K562 (cell line): ENCODE measurements around the gene SCRN2. TPM values are rescaled to one million over a fixed set of nuclear protein-coding genes. Genes with fewer than 3 reads are reported as not detected.

ENCODE experiments used
- ATAC-seq: fragments of 200-7000 bp; cut with Tn5 transposase; 3 replicates; pipeline ENCODE4 v1.9.1; 2020; ENCODE audit warnings: moderate library complexity
- BruUV-seq: library from RNA; stranded (reverse); fragments of 400-500 nt; replicated peaks from 2 replicates; lab custom pipeline; 2021; lab: Mats Ljungman, UMichigan
- CTCF ChIA-PET: fragments of 300-600 bp; formaldehyde crosslinking; extraction: SDS; loops from one replicate; lab custom pipeline; 2021; ENCODE audit warnings: low intra/inter-chr PET ratio; lab: Yijun Ruan, JAX
- POLR2A ChIA-PET: fragments of 300-600, 350-650 bp; sonication (Branson Sonifier 250); formaldehyde crosslinking; extraction: SDS; loops from one replicate; lab custom pipeline; 2021; ENCODE audit warnings: antibody characterized with exemption, inconsistent platforms; lab: Yijun Ruan, JAX
- DNase-seq, 4 experiments: peaks; one replicate each; pipeline versions ENCODE4 v3.0.0 to v3.0.0-alpha.2; 2011 to 2018; ENCODE audit warnings: low spot score in 3 of 4, mixed read lengths in 3 of 4; ENCODE audit errors: extremely low read depth in 1 of 4
- FAIRE-seq: peaks from 2 replicates; lab custom pipeline; 2011; peaks lifted over from hg19 to GRCh38; lab: Jason Lieb, UNC
- H2AFZ ChIP-seq: 2 replicates; pipeline ENCODE4 v1.6.0; 2011; ENCODE audit warnings: low read depth, low read length, control low read depth, inconsistent platforms
- H3K27ac ChIP-seq: fragments of 200-600 bp; 3 replicates; pipeline ENCODE4 v1.8.0; 2011; ENCODE audit warnings: low read depth, mild to moderate bottlenecking, control low read depth, inconsistent platforms, low read length, moderate library complexity, mixed read lengths; ENCODE audit errors: extremely low read depth
- H3K27me3 ChIP-seq, 2 experiments: fragments of 300-600 bp in 1 of 2; 2 replicates in 1 of 2; 3 replicates in 1 of 2; pipeline versions ENCODE4 v1.6.0 to v1.8.0; 2011; ENCODE audit warnings: inconsistent platforms in 2 of 2, low read length in 2 of 2, mild to moderate bottlenecking in 1 of 2, mixed read lengths in 1 of 2, moderate library complexity in 1 of 2; ENCODE audit not compliant: control insufficient read depth in 2 of 2, insufficient read depth in 2 of 2
- H3K36me3 ChIP-seq: fragments of 300-600 bp; 3 replicates; pipeline ENCODE4 v1.8.0; 2011; ENCODE audit warnings: mild to moderate bottlenecking, low read length, inconsistent platforms; ENCODE audit not compliant: control insufficient read depth, insufficient read depth
- H3K4me1 ChIP-seq, 2 experiments: fragments of 200-600 bp in 1 of 2; replicated peaks in 1 of 2; 2 replicates in 1 of 2; 3 replicates in 1 of 2; pipeline versions ENCODE4 v1.5.1 to v1.8.0; 2011; ENCODE audit warnings: inconsistent platforms in 2 of 2, low read length in 2 of 2, mild to moderate bottlenecking in 1 of 2, mixed read lengths in 1 of 2, moderate library complexity in 1 of 2; ENCODE audit not compliant: control insufficient read depth in 2 of 2, insufficient read depth in 2 of 2
- H3K4me2 ChIP-seq: 2 replicates; pipeline ENCODE4 v1.6.1; 2011; ENCODE audit warnings: low read length, control low read depth, inconsistent platforms, mixed read lengths; ENCODE audit not compliant: insufficient read depth
- H3K4me3 ChIP-seq: fragments of 200-600 bp; sonication (generic), shearing (Covaris generic); 2 replicates; pipeline ENCODE4 v1.5.1; 2016; ENCODE audit warnings: control low read depth, inconsistent platforms
- H3K79me2 ChIP-seq: fragments of 200-600 bp; 3 replicates; pipeline ENCODE4 v1.8.0; 2011; ENCODE audit warnings: low read length, inconsistent platforms; ENCODE audit not compliant: control insufficient read depth, insufficient read depth
- H3K9ac ChIP-seq, 2 experiments: 2 replicates each; pipeline versions ENCODE4 v1.6.0 to v1.6.1; 2011; ENCODE audit warnings: low read depth in 2 of 2, low read length in 2 of 2, control low read depth in 1 of 2, inconsistent platforms in 1 of 2, mild to moderate bottlenecking in 1 of 2, mixed read lengths in 1 of 2; ENCODE audit not compliant: insufficient read depth in 1 of 2
- H3K9me1 ChIP-seq: one replicate; pipeline ENCODE4 v1.6.0; 2011; ENCODE audit warnings: inconsistent platforms, mild to moderate bottlenecking, low read length, moderate library complexity; ENCODE audit not compliant: control insufficient read depth, insufficient read depth
- H3K9me3 ChIP-seq: replicated peaks from 2 replicates; pipeline ENCODE4 v1.5.1; 2011; ENCODE audit warnings: low read depth, low read length, inconsistent platforms; ENCODE audit not compliant: control insufficient read depth, insufficient read depth
- H4K20me1 ChIP-seq: replicated peaks from 2 replicates; pipeline ENCODE4 v1.6.1; 2011; ENCODE audit warnings: low read length, inconsistent platforms, mixed read lengths; ENCODE audit not compliant: control insufficient read depth, insufficient read depth
- CAMTA2 ChIP-seq: fragments of 250-450 bp; sonication (Bioruptor Pico); conservative IDR thresholded peaks from 2 replicates; pipeline ENCODE4 v1.5.1; 2022
- CREB1 ChIP-seq, 2 experiments: sonication (generic) in 1 of 2; formaldehyde crosslinking in 1 of 2; IDR thresholded peaks; 2 replicates each; pipeline versions ENCODE4 v1.6.1 to v1.8.0; 2012 to 2022; ENCODE audit warnings: inconsistent platforms in 1 of 2, mild to moderate bottlenecking in 1 of 2, missing genetic modification reagents in 1 of 2, moderate library complexity in 1 of 2
- CREBBP ChIP-seq: IDR thresholded peaks from one replicate; pipeline ENCODE4 v1.6.1; 2012; ENCODE audit warnings: low read depth, mild to moderate bottlenecking, control low read depth, inconsistent platforms, low read length
- NUFIP1 ChIP-seq: fragments of 450-650 bp; IDR thresholded peaks from 2 replicates; pipeline ENCODE4 v1.6.1; 2018; ENCODE audit not compliant: partially characterized antibody
- PHB ChIP-seq: fragments of 250-450 bp; sonication (Bioruptor Pico); IDR thresholded peaks from 2 replicates; pipeline ENCODE4 v1.5.0; 2021
- RAD21 ChIP-seq, 2 experiments: fragments of 250-450 bp in 1 of 2; fragments of 450-650 bp in 1 of 2; sonication (Bioruptor Pico) in 1 of 2; formaldehyde crosslinking in 1 of 2; IDR thresholded peaks in 1 of 2; conservative IDR thresholded peaks in 1 of 2; 2 replicates each; pipeline versions ENCODE4 v1.4.0 to v1.8.0; 2020 to 2022; ENCODE audit warnings: mild to moderate bottlenecking in 2 of 2, moderate library complexity in 1 of 2
- RFX5 ChIP-seq: IDR thresholded peaks from 2 replicates; pipeline ENCODE4 v1.6.1; 2011; ENCODE audit warnings: low read depth, mild to moderate bottlenecking, improper control_type of control experiment, low read length
- ZBTB1 ChIP-seq: sonication (generic); formaldehyde crosslinking; IDR thresholded peaks from 2 replicates; pipeline ENCODE4 v1.8.1; 2023; ENCODE audit warnings: missing genetic modification reagents, low read depth, mild to moderate bottlenecking, borderline replicate concordance
- ZNF280A ChIP-seq: fragments of 450-650 bp; IDR thresholded peaks from 2 replicates; pipeline ENCODE4 v1.6.1; 2018; ENCODE audit warnings: mild to moderate bottlenecking, low read depth; ENCODE audit not compliant: partially characterized antibody
- ZNF431 ChIP-seq: sonication (generic); formaldehyde crosslinking; IDR thresholded peaks from 2 replicates; pipeline ENCODE4 v1.8.0; 2022; ENCODE audit warnings: mild to moderate bottlenecking, missing genetic modification reagents
- ZNF583 ChIP-seq: fragments of 250-450 bp; sonication (Bioruptor Pico); IDR thresholded peaks from 2 replicates; pipeline ENCODE4 v1.4.0; 2020
- ZNF75A ChIP-seq: fragments of 450-650 bp; formaldehyde crosslinking; IDR thresholded peaks from 2 replicates; pipeline ENCODE4 v1.4.0; 2020; ENCODE audit warnings: mild to moderate bottlenecking
- WGBS: fragments of 100-300 bp; shearing (Covaris generic); methylation state at CpG from one replicate; pipeline ENCODE4 v1.1.6; 2016; ENCODE audit warnings: low coverage, mixed read lengths; ENCODE audit not compliant: insufficient coverage; ENCODE audit errors: missing lambda C conversion rate; 5-methylcytosine and 5-hydroxymethylcytosine counted together
- in situ Hi-C: fragments of 300-500 bp; cut with MboI; formaldehyde crosslinking; loops from 4 replicates; pipeline ENCODE4 v1.15.0; 2018; ENCODE audit warnings: inconsistent platforms, mixed read lengths
- intact Hi-C: fragments of 100-400 bp; cut with micrococcal nuclease; formaldehyde crosslinking; loops from 2 replicates; pipeline ENCODE4 v1.14.2; 2022
- polyA plus RNA-seq, 8 experiments: library from polyadenylated mRNA; depleted of rRNA in 4 of 8; stranded (reverse) in 5 of 8; unstranded in 3 of 8; fragments of >200 nt; fragmentation: Nextera tagmentation in 2 of 8; fragmentation: Illumina TruSeq in 1 of 8; extraction: Ambion mirVana in 2 of 8; extraction: Trizol in 1 of 8; gene quantifications; 2 replicates each; pipeline versions ENCODE4 v1.2.1 to v1.2.3, GENCODE V29; 2011 to 2014; ENCODE audit warnings: inconsistent platforms in 1 of 8, missing spikeins in 1 of 8
- total RNA-seq, 7 experiments: library from RNA; depleted of rRNA in 6 of 7; stranded (reverse); fragments of >200 nt in 6 of 7; fragmentation: Illumina TruSeq in 2 of 7; extraction: Trizol in 2 of 7; gene quantifications; 2 replicates each; pipeline versions ENCODE4 v1.2.1 to v1.2.3, GENCODE V29; 2011 to 2021; ENCODE audit warnings: low replicate concordance in 1 of 7
- TF ChIP-seq, protein P1 (sequence below): fragments of 250-450 bp; sonication (Bioruptor Pico); IDR thresholded peaks from 2 replicates; pipeline ENCODE4 v1.5.0; 2022; ENCODE audit warnings: mild to moderate bottlenecking
- TF ChIP-seq, protein P2 (sequence below), 2 experiments: fragments of 450-650 bp in 1 of 2; IDR thresholded peaks; 2 replicates each; pipeline ENCODE4 v1.6.1; 2011 to 2017; ENCODE audit warnings: low read depth in 2 of 2, antibody characterized with exemption in 1 of 2, borderline replicate concordance in 1 of 2, low read length in 1 of 2, mild to moderate bottlenecking in 1 of 2, mixed read lengths in 1 of 2; ENCODE audit not compliant: control insufficient read depth in 1 of 2
- TF ChIP-seq, protein P3 (sequence below): sonication (generic); formaldehyde crosslinking; IDR thresholded peaks from 2 replicates; pipeline ENCODE4 v1.8.0; 2022; ENCODE audit warnings: missing genetic modification reagents, mild to moderate bottlenecking, borderline replicate concordance

Gene SCRN2
- total and polyA plus RNA-seq, 9 of the 15 experiments (the other 6 are each of a cell fraction or from before 2014, with no cell fraction given): 0.25 to 32.9 (median 13.6) TPM

- no peak for DNase-seq
- Histone ChIP-seq H3K27me3 (no peaks in the 10 kb centered on the region), H3K9me3 (no peaks in the 10 kb centered on the region), H3K4me3 (no peak overlapping the region), H2AFZ (no peak overlapping the region), H3K79me2 (no peaks in the 10 kb centered on the region), H3K9me1 (no peaks in the 10 kb centered on the region), H3K4me1 (peaks cover 44 to 45% of the 10 kb centered on the region in 2 experiments), H3K36me3 (no peaks in the 10 kb centered on the region), H3K27ac (no peak overlapping the region), H3K9ac (peak overlapping the region in 1 of 2 experiments; percentile 55; a peak in 1 of 4 replicates), H4K20me1 (no peaks in the 10 kb centered on the region), H3K4me2 (no peak overlapping the region)
- intact Hi-C loops: no loop called here
- ChIA-PET CTCF (interaction anchor here (0.6 kb wide), 1 partner anchor 16 kb away, joined by 3 read pairs; no protein-coding TSS in a partner anchor), POLR2A (interaction anchor here (0.8 kb wide), 1 partner anchor 31 kb away, joined by 4 read pairs; the partner anchor contains the start of gene SP2)
- BruUV-seq: no TSS peak
- in situ Hi-C loops: no loop called here
- FAIRE-seq: no peak
- 61% methylated on average over 6 of the region's 7 CpGs for WGBS
- no peak for ATAC-seq
- no peak for TF ChIP-seq ZNF280A
- no peak for TF ChIP-seq ZNF431 (CRISPR knock-in tag)
- TF ChIP-seq, protein P1, sequence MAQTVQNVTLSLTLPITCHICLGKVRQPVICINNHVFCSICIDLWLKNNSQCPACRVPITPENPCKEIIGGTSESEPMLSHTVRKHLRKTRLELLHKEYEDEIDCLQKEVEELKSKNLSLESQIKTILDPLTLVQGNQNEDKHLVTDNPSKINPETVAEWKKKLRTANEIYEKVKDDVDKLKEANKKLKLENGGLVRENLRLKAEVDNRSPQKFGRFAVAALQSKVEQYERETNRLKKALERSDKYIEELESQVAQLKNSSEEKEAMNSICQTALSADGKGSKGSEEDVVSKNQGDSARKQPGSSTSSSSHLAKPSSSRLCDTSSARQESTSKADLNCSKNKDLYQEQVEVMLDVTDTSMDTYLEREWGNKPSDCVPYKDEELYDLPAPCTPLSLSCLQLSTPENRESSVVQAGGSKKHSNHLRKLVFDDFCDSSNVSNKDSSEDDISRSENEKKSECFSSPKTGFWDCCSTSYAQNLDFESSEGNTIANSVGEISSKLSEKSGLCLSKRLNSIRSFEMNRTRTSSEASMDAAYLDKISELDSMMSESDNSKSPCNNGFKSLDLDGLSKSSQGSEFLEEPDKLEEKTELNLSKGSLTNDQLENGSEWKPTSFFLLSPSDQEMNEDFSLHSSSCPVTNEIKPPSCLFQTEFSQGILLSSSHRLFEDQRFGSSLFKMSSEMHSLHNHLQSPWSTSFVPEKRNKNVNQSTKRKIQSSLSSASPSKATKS: no peak
- no peak for TF ChIP-seq RAD21 (CRISPR knock-in tag; conservative IDR thresholded peaks at IDR 0.05 in 1 of 2, IDR thresholded peaks at IDR 0.05 in 1 of 2)
- TF ChIP-seq CREBBP: no peak
- no peak for TF ChIP-seq ZBTB1 (CRISPR knock-in tag)
- no peak for TF ChIP-seq CAMTA2 (CRISPR knock-in tag)
- no peak for TF ChIP-seq ZNF583 (CRISPR knock-in tag)
- no peak for TF ChIP-seq RFX5
- no peak for TF ChIP-seq ZNF75A (CRISPR knock-in tag)
- TF ChIP-seq, protein P2, sequence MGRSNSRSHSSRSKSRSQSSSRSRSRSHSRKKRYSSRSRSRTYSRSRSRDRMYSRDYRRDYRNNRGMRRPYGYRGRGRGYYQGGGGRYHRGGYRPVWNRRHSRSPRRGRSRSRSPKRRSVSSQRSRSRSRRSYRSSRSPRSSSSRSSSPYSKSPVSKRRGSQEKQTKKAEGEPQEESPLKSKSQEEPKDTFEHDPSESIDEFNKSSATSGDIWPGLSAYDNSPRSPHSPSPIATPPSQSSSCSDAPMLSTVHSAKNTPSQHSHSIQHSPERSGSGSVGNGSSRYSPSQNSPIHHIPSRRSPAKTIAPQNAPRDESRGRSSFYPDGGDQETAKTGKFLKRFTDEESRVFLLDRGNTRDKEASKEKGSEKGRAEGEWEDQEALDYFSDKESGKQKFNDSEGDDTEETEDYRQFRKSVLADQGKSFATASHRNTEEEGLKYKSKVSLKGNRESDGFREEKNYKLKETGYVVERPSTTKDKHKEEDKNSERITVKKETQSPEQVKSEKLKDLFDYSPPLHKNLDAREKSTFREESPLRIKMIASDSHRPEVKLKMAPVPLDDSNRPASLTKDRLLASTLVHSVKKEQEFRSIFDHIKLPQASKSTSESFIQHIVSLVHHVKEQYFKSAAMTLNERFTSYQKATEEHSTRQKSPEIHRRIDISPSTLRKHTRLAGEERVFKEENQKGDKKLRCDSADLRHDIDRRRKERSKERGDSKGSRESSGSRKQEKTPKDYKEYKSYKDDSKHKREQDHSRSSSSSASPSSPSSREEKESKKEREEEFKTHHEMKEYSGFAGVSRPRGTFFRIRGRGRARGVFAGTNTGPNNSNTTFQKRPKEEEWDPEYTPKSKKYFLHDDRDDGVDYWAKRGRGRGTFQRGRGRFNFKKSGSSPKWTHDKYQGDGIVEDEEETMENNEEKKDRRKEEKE (IDR thresholded peaks at IDR 0.05; ENCODE audit: borderline replicate concordance in 1 of 2, control insufficient read depth in 1 of 2, low read depth in 2 of 2, low read length in 1 of 2): no peak
- no peak for TF ChIP-seq NUFIP1
- TF ChIP-seq PHB (CRISPR knock-in tag): no peak
- TF ChIP-seq, protein P3, sequence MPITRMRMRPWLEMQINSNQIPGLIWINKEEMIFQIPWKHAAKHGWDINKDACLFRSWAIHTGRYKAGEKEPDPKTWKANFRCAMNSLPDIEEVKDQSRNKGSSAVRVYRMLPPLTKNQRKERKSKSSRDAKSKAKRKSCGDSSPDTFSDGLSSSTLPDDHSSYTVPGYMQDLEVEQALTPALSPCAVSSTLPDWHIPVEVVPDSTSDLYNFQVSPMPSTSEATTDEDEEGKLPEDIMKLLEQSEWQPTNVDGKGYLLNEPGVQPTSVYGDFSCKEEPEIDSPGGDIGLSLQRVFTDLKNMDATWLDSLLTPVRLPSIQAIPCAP (CRISPR knock-in tag): no peak
- no peak for TF ChIP-seq CREB1 (IDR thresholded peaks at IDR 0.05)
- no peak for TF ChIP-seq CREB1 (CRISPR knock-in tag; IDR thresholded peaks at IDR 0.05)
These were observed 23.7 kb upstream of the SCRN2 start for GRCh38 chr17:47864791-47865216.
